Measurements from ENCODE around the gene TXNDC16. TPM values are rescaled to one million over a fixed set of nuclear protein-coding genes. Genes with fewer than 3 reads are reported as not detected.
"Not testable (repeated sequence)": the region's sequence is repeated elsewhere in the genome, so short reads cannot be mapped to it uniquely, and the experiment has no call there.

The TXNDC16 gene
- total and polyA plus RNA-seq, 5 donors from 2014 or later, result 4.3 to 19.5 (median 5.1) TPM

DNA sequence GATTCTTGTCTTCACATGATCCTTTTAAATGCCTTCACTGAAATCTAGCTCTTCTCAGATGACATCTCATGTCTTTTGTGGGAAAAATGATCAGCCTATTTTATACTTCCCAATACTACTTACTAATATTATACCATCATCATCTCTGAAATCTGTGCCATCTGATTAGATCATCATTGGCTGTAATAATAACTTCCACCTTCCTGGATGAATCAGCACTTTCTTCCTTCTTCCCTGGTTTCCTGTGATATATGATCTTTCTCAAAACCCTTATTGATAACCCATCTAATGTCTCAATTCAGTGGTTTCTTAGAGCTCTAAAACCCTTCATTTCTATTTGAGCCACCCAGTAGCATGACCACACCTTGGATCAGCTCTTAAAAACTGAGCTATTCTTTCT lies 31.2 kb upstream of the TXNDC16 start:
- H3K27me3 ChIP-seq (ENCODE audit: control insufficient read depth, insufficient read depth, low read length), result peaks cover 7% of the 10 kb centered on the region
- no peaks in the 10 kb centered on the region for H3K9me3 ChIP-seq (ENCODE audit: control insufficient read depth in 2 of 2, low read length in 2 of 2)
- no peaks in the 10 kb centered on the region for H3K4me1 Mint-ChIP-seq
- H3K27ac ChIP-seq (ENCODE audit: insufficient read depth, low read length, poor library complexity, severe bottlenecking), result no peak overlapping the region
- no peak overlapping the region for H3K4me3 ChIP-seq (ENCODE audit: low read depth, low read length)
- no peaks in the 10 kb centered on the region for H3K36me3 Mint-ChIP-seq
- ATAC-seq (ENCODE audit: low read depth in 2 of 2), result no peak
- no peak for DNase-seq
- H3K36me3 ChIP-seq (ENCODE audit: control insufficient read depth, insufficient read depth, low read length), result no peaks in the 10 kb centered on the region
- H3K4me1 ChIP-seq (ENCODE audit: control insufficient read depth, insufficient read depth, low read length, poor library complexity, severe bottlenecking), result no peaks in the 10 kb centered on the region
- H3K9me3 Mint-ChIP-seq, result peaks cover 0 to 3% (median 0%) of the 10 kb centered on the region in 7 donors
- H3K4me3 Mint-ChIP-seq, result no peak overlapping the region
- no peak overlapping the region for H3K27ac Mint-ChIP-seq
- peaks cover 17% of the 10 kb centered on the region for H3K27me3 Mint-ChIP-seq

GRCh38 chr14:52575858-52576257 lies 23.6 kb upstream of the TXNDC16 start:
- H3K27ac Mint-ChIP-seq, result no peak overlapping the region
- Histone ChIP-seq H3K27ac (ENCODE audit: insufficient read depth, low read length, poor library complexity, severe bottlenecking) (no peak overlapping the region), H3K4me1 (ENCODE audit: control insufficient read depth, insufficient read depth, low read length, poor library complexity, severe bottlenecking) (no peaks in the 10 kb centered on the region), H3K36me3 (ENCODE audit: control insufficient read depth, insufficient read depth, low read length) (no peaks in the 10 kb centered on the region), H3K27me3 (ENCODE audit: control insufficient read depth, insufficient read depth, low read length) (peaks cover 2% of the 10 kb centered on the region), H3K4me3 (ENCODE audit: low read depth, low read length) (no peak overlapping the region), H3K9me3 (ENCODE audit: control insufficient read depth in 2 of 2, low read length in 2 of 2) (peaks cover 4 to 16% of the 10 kb centered on the region in 2 experiments)
- peaks cover 5% of the 10 kb centered on the region for H3K27me3 Mint-ChIP-seq
- H3K9me3 Mint-ChIP-seq, result peaks cover 0 to 31% (median 12%) of the 10 kb centered on the region in 7 donors
- ATAC-seq (ENCODE audit: low read depth in 2 of 2) (no peak), DNase-seq (no peak)
- H3K4me3 Mint-ChIP-seq, result no peak overlapping the region
- peaks cover 0 to 3% (median 0%) of the 10 kb centered on the region in 4 donors for H3K4me1 Mint-ChIP-seq
- no peaks in the 10 kb centered on the region for H3K36me3 Mint-ChIP-seq

DNA sequence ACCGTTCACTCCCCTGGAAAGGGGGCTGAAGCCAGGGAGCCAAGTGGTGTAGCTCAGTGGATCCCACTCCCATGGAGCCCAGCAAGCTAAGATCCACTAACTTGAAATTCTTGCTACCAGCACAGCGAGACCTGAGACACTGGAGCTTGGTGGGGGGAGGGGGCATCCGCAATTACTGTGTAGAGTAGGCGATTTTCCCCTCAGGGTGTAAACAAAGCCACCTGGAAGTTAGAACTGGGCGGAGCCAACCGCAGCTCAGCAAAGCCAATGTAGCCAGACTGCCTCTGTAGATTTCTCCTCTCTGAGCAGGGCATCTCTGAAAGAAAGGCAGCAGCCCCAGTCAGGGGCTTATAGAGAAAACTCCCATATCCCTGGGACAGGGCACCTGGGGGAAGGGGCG lies 16.1 kb upstream of the TXNDC16 start:
- H3K27me3 ChIP-seq (ENCODE audit: control insufficient read depth, insufficient read depth, low read length); H3K4me3 Mint-ChIP-seq; ATAC-seq (ENCODE audit: low read depth in 2 of 2); H3K27ac Mint-ChIP-seq; H3K4me1 Mint-ChIP-seq; H3K27ac ChIP-seq (ENCODE audit: insufficient read depth, low read length, poor library complexity, severe bottlenecking); H3K36me3 ChIP-seq (ENCODE audit: control insufficient read depth, insufficient read depth, low read length); H3K4me3 ChIP-seq (ENCODE audit: low read depth, low read length); H3K4me1 ChIP-seq (ENCODE audit: control insufficient read depth, insufficient read depth, low read length, poor library complexity, severe bottlenecking); H3K36me3 Mint-ChIP-seq; DNase-seq: not testable (repeated sequence)
- Mint-ChIP-seq H3K27me3 (peaks cover 24% of the 10 kb centered on the region), H3K9me3 (peaks cover 0 to 38% (median 13%) of the 10 kb centered on the region in 7 donors)
- H3K9me3 ChIP-seq (ENCODE audit: control insufficient read depth in 2 of 2, low read length in 2 of 2), result peaks cover 4 to 18% of the 10 kb centered on the region in 2 experiments

DNA sequence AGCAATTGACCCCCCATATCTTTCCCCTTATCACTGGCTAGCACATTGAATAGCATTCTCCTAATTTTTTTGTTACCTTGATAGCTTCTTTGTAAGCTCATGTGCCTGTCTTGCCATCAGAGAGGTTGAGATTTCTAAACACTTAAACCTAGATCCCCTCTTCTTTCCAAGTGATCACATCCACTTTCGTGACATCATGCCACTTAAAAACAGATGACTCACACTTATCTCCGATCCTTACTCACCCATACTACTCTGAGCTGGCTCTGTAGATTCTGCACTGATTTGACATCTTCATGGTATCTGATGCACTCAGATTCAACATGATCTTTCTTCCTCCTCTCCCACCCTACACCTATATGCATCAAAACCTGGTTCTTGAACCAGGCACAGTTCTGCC lies 10.8 kb upstream of the TXNDC16 start:
- H3K27ac Mint-ChIP-seq, result no peak overlapping the region
- Histone ChIP-seq H3K4me1 (ENCODE audit: control insufficient read depth, insufficient read depth, low read length, poor library complexity, severe bottlenecking) (no peaks in the 10 kb centered on the region), H3K9me3 (ENCODE audit: control insufficient read depth in 2 of 2, low read length in 2 of 2) (no peaks in the 10 kb centered on the region), H3K27me3 (ENCODE audit: control insufficient read depth, insufficient read depth, low read length) (peaks cover 17% of the 10 kb centered on the region), H3K4me3 (ENCODE audit: low read depth, low read length) (no peak overlapping the region), H3K36me3 (ENCODE audit: control insufficient read depth, insufficient read depth, low read length) (no peaks in the 10 kb centered on the region), H3K27ac (ENCODE audit: insufficient read depth, low read length, poor library complexity, severe bottlenecking) (no peak overlapping the region)
- no peaks in the 10 kb centered on the region for H3K4me1 Mint-ChIP-seq
- H3K27me3 Mint-ChIP-seq, result peaks cover 57% of the 10 kb centered on the region
- peaks cover 0 to 3% (median 0%) of the 10 kb centered on the region in 7 donors for H3K9me3 Mint-ChIP-seq
- H3K4me3 Mint-ChIP-seq, result no peak overlapping the region
- no peak for DNase-seq
- ATAC-seq (ENCODE audit: low read depth in 2 of 2), result no peak
- H3K36me3 Mint-ChIP-seq, result no peaks in the 10 kb centered on the region

- peaks cover 0 to 2% (median 0%) of the 10 kb centered on the region in 7 donors for H3K9me3 Mint-ChIP-seq
- Histone ChIP-seq H3K9me3 (ENCODE audit: control insufficient read depth in 2 of 2, low read length in 2 of 2) (no peaks in the 10 kb centered on the region), H3K27me3 (ENCODE audit: control insufficient read depth, insufficient read depth, low read length) (peaks cover 23% of the 10 kb centered on the region), H3K4me1 (ENCODE audit: control insufficient read depth, insufficient read depth, low read length, poor library complexity, severe bottlenecking) (peaks cover 7% of the 10 kb centered on the region), H3K36me3 (ENCODE audit: control insufficient read depth, insufficient read depth, low read length) (no peaks in the 10 kb centered on the region), H3K4me3 (ENCODE audit: low read depth, low read length) (no peak overlapping the region), H3K27ac (ENCODE audit: insufficient read depth, low read length, poor library complexity, severe bottlenecking) (no peak overlapping the region)
- peaks cover 0 to 6% (median 0%) of the 10 kb centered on the region in 4 donors for H3K4me1 Mint-ChIP-seq
- no peak for DNase-seq
- no peak overlapping the region for H3K27ac Mint-ChIP-seq
- no peak for ATAC-seq (ENCODE audit: low read depth in 2 of 2)
- H3K36me3 Mint-ChIP-seq, result no peaks in the 10 kb centered on the region
- peaks cover 77% of the 10 kb centered on the region for H3K27me3 Mint-ChIP-seq
- no peak overlapping the region for H3K4me3 Mint-ChIP-seq
Observed at GRCh38 chr14:52558688-52559087, 6.4 kb upstream of the TXNDC16 start.

DNA sequence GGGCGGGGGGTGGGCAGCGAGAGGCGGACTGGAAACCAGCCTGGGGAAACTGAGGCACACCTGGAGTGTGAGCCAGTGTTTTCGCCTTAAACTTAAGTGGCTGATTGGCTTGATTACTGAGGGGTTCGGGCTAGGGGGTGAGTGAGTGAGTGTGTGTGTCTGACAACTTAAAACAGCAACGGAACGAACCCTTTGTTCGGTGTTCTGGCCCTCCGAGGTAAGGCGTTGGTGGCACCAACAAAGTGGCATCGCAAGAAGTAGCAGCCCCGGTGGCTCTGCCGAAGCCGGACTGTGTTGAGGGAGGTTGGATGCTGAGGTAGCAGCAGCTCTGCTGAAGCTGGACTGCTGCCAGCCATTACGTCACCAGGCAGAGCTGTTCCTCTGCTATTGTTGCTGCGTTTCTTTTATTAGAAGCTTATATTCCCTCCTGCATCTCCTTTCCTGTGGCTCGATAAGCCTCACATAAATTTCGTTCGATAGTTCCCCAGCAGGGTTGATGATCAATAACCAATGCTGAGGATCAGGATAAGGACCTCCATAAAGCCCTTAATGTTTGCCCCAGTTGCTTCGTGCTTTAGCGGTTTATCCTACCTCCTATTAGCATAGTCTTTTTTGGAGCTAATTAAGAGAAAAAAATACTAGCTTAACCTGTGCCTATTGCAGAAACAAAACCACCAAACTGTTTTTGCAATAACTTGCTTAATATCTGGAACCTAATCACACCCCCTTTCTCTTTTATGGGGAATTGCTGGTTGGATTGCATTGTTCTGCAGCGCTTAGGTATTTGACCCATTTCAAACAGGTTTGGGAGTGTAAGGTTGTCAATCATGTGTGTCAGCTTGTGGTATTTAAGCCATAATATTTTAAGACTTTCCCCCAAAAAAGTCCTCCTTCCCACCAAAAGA lies 1.6 kb upstream of the TXNDC16 start:
- H3K36me3 ChIP-seq (ENCODE audit: control insufficient read depth, insufficient read depth, low read length), result no peaks in the 10 kb centered on the region
- H3K27me3 ChIP-seq (ENCODE audit: control insufficient read depth, insufficient read depth, low read length), result peaks cover 15% of the 10 kb centered on the region
- peak overlapping the region; percentile 96 to 98 (median 97) for H3K27ac Mint-ChIP-seq
- no peaks in the 10 kb centered on the region for H3K9me3 ChIP-seq (ENCODE audit: control insufficient read depth in 2 of 2, low read length in 2 of 2)
- H3K27me3 Mint-ChIP-seq, result peaks cover 43% of the 10 kb centered on the region
- H3K4me1 ChIP-seq (ENCODE audit: control insufficient read depth, insufficient read depth, low read length, poor library complexity, severe bottlenecking), result peaks cover 32% of the 10 kb centered on the region
- peaks cover 0 to 2% (median 0%) of the 10 kb centered on the region in 7 donors for H3K9me3 Mint-ChIP-seq
- no peaks in the 10 kb centered on the region for H3K36me3 Mint-ChIP-seq
- peak overlapping the region; percentile 78 for H3K4me3 ChIP-seq (ENCODE audit: low read depth, low read length)
- no peak for ATAC-seq (ENCODE audit: low read depth in 2 of 2)
- H3K4me1 Mint-ChIP-seq, result peaks cover 19 to 34% (median 25%) of the 10 kb centered on the region in 4 donors
- peak overlapping the region; percentile 97 to 98 (median 98) for H3K4me3 Mint-ChIP-seq
- peak; percentile 76 to 84 (median 84) for DNase-seq
- H3K27ac ChIP-seq (ENCODE audit: insufficient read depth, low read length, poor library complexity, severe bottlenecking), result peak overlapping the region; percentile 66

DNA sequence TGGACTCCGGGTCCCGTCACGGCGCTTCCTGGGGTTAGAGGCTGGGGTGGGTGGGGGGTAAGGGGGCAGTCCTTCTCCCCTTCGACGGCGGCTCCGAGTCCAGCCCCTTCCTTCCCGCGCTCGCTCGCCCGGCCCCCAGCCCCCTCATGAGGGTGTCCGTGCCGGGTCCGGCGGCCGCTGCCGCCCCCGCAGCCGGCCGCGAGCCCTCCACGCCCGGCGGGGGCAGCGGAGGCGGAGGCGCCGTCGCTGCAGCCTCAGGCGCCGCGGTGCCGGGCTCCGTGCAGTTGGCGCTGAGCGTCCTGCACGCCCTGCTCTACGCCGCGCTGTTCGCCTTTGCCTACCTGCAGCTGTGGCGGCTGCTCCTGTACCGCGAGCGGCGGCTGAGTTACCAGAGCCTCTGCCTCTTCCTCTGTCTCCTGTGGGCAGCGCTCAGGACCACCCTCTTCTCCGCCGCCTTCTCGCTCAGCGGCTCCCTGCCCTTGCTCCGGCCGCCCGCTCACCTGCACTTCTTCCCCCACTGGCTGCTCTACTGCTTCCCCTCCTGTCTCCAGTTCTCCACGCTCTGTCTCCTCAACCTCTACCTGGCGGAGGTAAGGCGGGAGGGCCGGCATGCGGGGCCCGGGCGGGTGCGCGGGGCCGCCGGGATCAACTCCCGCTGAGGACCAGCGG lies 831 bp upstream of the TXNDC16 start:
- Histone ChIP-seq H3K36me3 (ENCODE audit: control insufficient read depth, insufficient read depth, low read length) (no peaks in the 10 kb centered on the region), H3K4me3 (ENCODE audit: low read depth, low read length) (peak overlapping the region; percentile 78), H3K27ac (ENCODE audit: insufficient read depth, low read length, poor library complexity, severe bottlenecking) (peak overlapping the region; percentile 66), H3K9me3 (ENCODE audit: control insufficient read depth in 2 of 2, low read length in 2 of 2) (no peaks in the 10 kb centered on the region), H3K4me1 (ENCODE audit: control insufficient read depth, insufficient read depth, low read length, poor library complexity, severe bottlenecking) (peaks cover 32% of the 10 kb centered on the region), H3K27me3 (ENCODE audit: control insufficient read depth, insufficient read depth, low read length) (peaks cover 13% of the 10 kb centered on the region)
- Mint-ChIP-seq H3K4me1 (peaks cover 20 to 35% (median 25%) of the 10 kb centered on the region in 4 donors), H3K27ac (peak overlapping the region; percentile 96 to 98 (median 97)), H3K36me3 (no peaks in the 10 kb centered on the region), H3K9me3 (peaks cover 0 to 2% (median 0%) of the 10 kb centered on the region in 7 donors), H3K4me3 (peak overlapping the region; percentile 97 to 98 (median 98)), H3K27me3 (peaks cover 35% of the 10 kb centered on the region)
- DNase-seq (peak in 2 of 3 donors; percentile 54 to 58), ATAC-seq (ENCODE audit: low read depth in 2 of 2) (peak; percentile 15 to 19)

Data from CD4-positive, CD25-positive, alpha-beta regulatory T cell (primary cell).